ENCODE data around the gene OR2F2.

OR2F2 gene

DNA sequence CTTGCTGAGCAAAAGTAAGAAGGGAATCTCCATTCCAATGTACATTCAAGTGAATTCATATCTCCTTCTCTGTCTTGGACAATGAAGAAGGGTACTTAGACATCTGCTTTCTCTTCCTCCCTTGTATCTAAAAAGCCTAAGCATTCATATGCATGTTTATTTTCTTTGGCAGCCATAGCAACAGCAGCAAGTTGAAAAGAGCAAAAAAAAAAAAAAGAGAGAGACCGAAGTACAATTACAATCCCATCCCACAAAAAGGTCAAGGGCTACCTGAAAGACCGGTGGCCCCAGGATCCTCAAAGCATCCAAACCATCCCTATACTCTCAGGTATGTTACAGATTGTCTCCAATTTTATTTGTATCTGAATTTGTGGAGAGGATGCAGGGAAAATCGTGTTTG is 23.7 kb downstream of the OR2F2 start:
- Histone ChIP-seq H3K4me3 (no peak overlapping the region), H3K27ac (no peak overlapping the region), H3K36me3 (ENCODE audit: insufficient read depth, low read length) (no peaks in the 10 kb centered on the region), H3K9ac (ENCODE audit: insufficient read length) (no peak overlapping the region), H3K9me3 (ENCODE audit: low read depth, low read length) (no peaks in the 10 kb centered on the region)
- DNase-seq (ENCODE audit: low read depth, low spot score) = no peak
- TF ChIP-seq POLR2AphosphoS5 (IDR thresholded peaks at IDR 0.05; ENCODE audit: borderline replicate concordance, low read depth, low read length) (no peak), EZH2 (IDR thresholded peaks at IDR 0.05) (no peak), FOXP2 (optimal IDR thresholded peaks at IDR 0.05; ENCODE audit: control extremely low read depth, extremely low read length, insufficient read depth) (no peak)

DNA sequence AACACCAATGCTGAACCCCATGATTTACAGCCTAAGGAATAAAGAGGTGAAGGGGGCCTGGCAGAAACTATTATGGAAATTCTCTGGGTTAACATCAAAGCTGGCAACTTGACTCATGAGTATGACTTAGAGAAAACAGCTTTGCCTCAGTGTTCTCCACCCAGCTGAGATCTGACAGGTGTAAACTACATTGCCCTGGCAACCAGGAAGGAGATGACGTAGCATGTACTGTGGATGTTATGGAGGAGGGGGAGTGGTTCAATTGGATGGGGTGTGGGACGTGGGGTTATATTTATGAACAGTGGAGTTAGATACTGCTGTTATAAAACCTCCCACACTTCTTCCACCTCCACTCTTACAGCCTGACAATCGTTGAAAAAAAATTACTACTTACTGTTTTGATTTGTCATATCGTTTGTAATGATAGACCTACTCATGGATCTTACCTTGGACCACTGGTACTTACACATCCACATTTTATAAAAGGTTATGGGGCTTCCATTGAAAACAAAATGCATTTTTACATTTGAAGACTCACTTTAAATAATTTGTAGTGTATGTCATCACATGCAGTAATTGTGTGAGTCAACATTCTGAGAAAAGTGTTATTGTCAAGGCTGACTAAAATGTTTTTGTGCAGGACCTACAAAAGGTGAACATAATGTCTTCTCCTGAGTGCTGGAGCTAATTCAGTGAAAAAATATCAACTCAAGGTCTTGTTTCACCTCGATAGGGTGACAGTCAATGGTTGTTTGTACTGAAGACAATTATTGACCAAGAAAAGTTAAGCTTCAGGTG is 26.0 kb downstream of the OR2F2 start:
- DNase-seq (ENCODE audit: low read depth, low spot score) = no peak
- TF ChIP-seq EZH2 (IDR thresholded peaks at IDR 0.05) (no peak), FOXP2 (optimal IDR thresholded peaks at IDR 0.05; ENCODE audit: control extremely low read depth, extremely low read length, insufficient read depth) (no peak), POLR2AphosphoS5 (IDR thresholded peaks at IDR 0.05; ENCODE audit: borderline replicate concordance, low read depth, low read length) (no peak)
- no peak overlapping the region for H3K4me3 ChIP-seq
- H3K9me3 ChIP-seq (ENCODE audit: low read depth, low read length) = no peaks in the 10 kb centered on the region
- H3K27ac ChIP-seq = no peak overlapping the region
- no peak overlapping the region for H3K9ac ChIP-seq (ENCODE audit: insufficient read length)
- no peaks in the 10 kb centered on the region for H3K36me3 ChIP-seq (ENCODE audit: insufficient read depth, low read length)

DNA sequence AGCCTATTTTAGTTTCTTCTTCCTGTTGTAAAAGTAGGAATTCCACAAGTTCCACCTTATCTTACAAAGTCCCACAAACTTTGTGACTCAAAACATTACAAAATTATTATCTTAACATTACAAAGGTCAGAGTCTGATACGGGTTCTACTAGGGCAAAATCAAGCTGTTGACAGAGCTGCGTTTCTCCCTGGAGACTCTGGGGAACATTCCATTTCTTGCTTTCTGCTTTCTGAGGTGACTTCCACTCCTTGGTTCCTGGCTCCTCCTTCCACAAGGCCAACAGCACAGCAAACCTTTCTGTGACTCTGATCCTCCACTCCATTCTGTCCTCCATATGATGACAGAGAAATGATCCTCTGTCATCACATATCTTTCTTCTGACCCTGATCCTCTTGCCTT is 30.2 kb downstream of the OR2F2 start:
- Histone ChIP-seq H3K36me3 (ENCODE audit: insufficient read depth, low read length) (no peaks in the 10 kb centered on the region), H3K4me3 (no peak overlapping the region), H3K27ac (no peak overlapping the region), H3K9me3 (ENCODE audit: low read depth, low read length) (no peaks in the 10 kb centered on the region), H3K9ac (ENCODE audit: insufficient read length) (no peak overlapping the region)
- no peak for DNase-seq (ENCODE audit: low read depth, low spot score)
- TF ChIP-seq POLR2AphosphoS5 (IDR thresholded peaks at IDR 0.05; ENCODE audit: borderline replicate concordance, low read depth, low read length) (no peak), EZH2 (IDR thresholded peaks at IDR 0.05) (no peak), FOXP2 (optimal IDR thresholded peaks at IDR 0.05; ENCODE audit: control extremely low read depth, extremely low read length, insufficient read depth) (no peak)

DNA sequence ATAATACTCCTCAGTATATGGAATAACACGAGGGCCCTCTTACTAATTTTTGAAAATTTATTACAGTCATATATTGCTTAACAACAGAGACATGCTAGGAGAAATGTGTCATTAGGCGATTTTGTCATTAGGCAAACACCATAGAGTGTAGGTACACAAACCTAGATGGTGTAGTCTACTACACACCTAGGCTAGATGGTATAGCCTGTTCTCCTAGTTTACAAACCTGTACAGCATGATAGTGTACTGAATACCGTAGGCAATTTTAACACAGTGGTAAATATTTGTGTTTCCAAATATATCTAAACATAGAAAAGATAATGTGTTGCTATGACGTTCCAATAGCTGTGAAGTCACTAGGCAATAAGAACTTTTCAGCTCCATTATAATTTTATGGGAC is 32.4 kb downstream of the OR2F2 start:
- no peak for DNase-seq (ENCODE audit: low read depth, low spot score)
- Histone ChIP-seq H3K4me3 (no peak overlapping the region), H3K36me3 (ENCODE audit: insufficient read depth, low read length) (no peaks in the 10 kb centered on the region), H3K9me3 (ENCODE audit: low read depth, low read length) (no peaks in the 10 kb centered on the region), H3K9ac (ENCODE audit: insufficient read length) (no peak overlapping the region), H3K27ac (no peak overlapping the region)
- TF ChIP-seq POLR2AphosphoS5 (IDR thresholded peaks at IDR 0.05; ENCODE audit: borderline replicate concordance, low read depth, low read length) (no peak), FOXP2 (optimal IDR thresholded peaks at IDR 0.05; ENCODE audit: control extremely low read depth, extremely low read length, insufficient read depth) (no peak), EZH2 (IDR thresholded peaks at IDR 0.05) (no peak)

DNA sequence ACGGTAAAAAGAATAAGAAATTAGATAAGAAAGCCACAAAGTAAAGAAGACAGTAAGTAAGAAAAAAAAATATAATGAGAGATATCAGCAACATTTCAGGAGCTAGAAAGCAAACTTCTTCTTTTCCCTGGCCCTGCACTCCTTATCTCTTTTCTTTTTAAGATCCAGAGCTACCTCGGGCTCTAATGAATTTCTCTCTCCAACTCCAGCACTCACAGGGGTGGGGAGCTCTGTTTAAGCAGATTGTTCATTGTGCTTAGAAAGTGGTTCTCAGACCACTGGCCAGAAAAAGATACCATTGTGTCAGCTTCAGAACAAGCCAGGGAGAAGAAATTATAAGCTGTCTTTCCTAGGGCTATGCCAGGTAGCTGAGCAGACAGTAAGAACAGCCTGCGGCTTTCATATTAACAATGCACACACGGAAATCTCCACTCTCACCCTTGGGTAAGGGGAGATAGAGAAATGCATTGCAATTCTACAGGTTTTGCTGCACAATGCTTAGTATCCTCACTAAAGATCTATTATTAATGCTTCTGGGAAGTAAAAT is 38.9 kb downstream of the OR2F2 start:
- H3K9ac ChIP-seq (ENCODE audit: insufficient read length) = no peak overlapping the region
- no peak overlapping the region for H3K4me3 ChIP-seq
- TF ChIP-seq FOXP2 (optimal IDR thresholded peaks at IDR 0.05; ENCODE audit: control extremely low read depth, extremely low read length, insufficient read depth) (no peak), POLR2AphosphoS5 (IDR thresholded peaks at IDR 0.05; ENCODE audit: borderline replicate concordance, low read depth, low read length) (no peak), EZH2 (IDR thresholded peaks at IDR 0.05) (no peak)
- H3K36me3 ChIP-seq (ENCODE audit: insufficient read depth, low read length) = no peaks in the 10 kb centered on the region
- no peak for DNase-seq (ENCODE audit: low read depth, low spot score)
- no peak overlapping the region for H3K27ac ChIP-seq
- H3K9me3 ChIP-seq (ENCODE audit: low read depth, low read length) = no peaks in the 10 kb centered on the region

DNA sequence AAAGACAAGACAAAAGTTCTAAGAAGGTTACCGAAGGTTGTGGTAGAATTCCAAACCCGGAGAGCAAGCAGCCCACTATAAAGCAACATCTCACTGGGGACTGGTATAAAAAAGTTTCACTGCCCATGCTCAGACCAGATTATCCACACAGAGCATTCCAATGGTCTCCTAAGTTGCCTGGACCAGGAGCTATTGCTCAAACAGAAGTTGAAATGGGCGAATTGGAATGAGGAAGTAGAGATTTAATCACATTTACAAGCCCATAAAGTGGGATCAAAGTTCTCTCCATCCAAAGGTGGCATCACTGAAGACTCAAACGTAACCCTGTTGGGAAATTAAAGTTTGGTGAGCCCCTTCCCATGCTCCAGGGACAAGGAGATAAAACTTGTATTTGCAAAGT is 39.4 kb downstream of the OR2F2 start:
- TF ChIP-seq POLR2AphosphoS5 (IDR thresholded peaks at IDR 0.05; ENCODE audit: borderline replicate concordance, low read depth, low read length) = no peak
- TF ChIP-seq EZH2 (IDR thresholded peaks at IDR 0.05) = no peak
- no peak for TF ChIP-seq FOXP2 (optimal IDR thresholded peaks at IDR 0.05; ENCODE audit: control extremely low read depth, extremely low read length, insufficient read depth)
- no peaks in the 10 kb centered on the region for H3K9me3 ChIP-seq (ENCODE audit: low read depth, low read length)
- DNase-seq (ENCODE audit: low read depth, low spot score) = no peak
- H3K4me3 ChIP-seq = no peak overlapping the region
- no peak overlapping the region for H3K27ac ChIP-seq
- no peaks in the 10 kb centered on the region for H3K36me3 ChIP-seq (ENCODE audit: insufficient read depth, low read length)
- no peak overlapping the region for H3K9ac ChIP-seq (ENCODE audit: insufficient read length)

DNA sequence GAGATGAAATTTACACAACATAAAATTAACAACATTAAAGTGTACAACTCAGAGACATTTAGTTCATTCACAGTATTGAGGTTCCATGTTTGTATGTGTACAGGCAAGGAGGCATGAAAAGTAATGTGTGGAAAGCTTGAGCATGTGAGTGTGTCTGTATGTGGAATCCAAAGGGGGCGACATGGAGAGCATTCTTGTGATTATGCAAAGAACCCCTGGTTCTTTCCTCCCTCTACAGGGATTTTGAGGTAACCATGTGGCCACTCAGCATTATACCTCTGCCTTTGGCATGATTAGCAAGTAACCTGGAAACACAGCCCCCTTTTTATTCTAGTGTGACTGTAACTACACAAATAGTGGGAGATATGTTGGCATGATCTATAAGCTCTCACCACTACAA is 40.6 kb downstream of the OR2F2 start:
- no peak for DNase-seq (ENCODE audit: low read depth, low spot score)
- no peaks in the 10 kb centered on the region for H3K36me3 ChIP-seq (ENCODE audit: insufficient read depth, low read length)
- H3K9me3 ChIP-seq (ENCODE audit: low read depth, low read length) = no peaks in the 10 kb centered on the region
- no peak overlapping the region for H3K9ac ChIP-seq (ENCODE audit: insufficient read length)
- TF ChIP-seq EZH2 (IDR thresholded peaks at IDR 0.05) = no peak
- TF ChIP-seq POLR2AphosphoS5 (IDR thresholded peaks at IDR 0.05; ENCODE audit: borderline replicate concordance, low read depth, low read length) = no peak
- no peak for TF ChIP-seq FOXP2 (optimal IDR thresholded peaks at IDR 0.05; ENCODE audit: control extremely low read depth, extremely low read length, insufficient read depth)
- no peak overlapping the region for H3K4me3 ChIP-seq
- H3K27ac ChIP-seq = no peak overlapping the region

DNA sequence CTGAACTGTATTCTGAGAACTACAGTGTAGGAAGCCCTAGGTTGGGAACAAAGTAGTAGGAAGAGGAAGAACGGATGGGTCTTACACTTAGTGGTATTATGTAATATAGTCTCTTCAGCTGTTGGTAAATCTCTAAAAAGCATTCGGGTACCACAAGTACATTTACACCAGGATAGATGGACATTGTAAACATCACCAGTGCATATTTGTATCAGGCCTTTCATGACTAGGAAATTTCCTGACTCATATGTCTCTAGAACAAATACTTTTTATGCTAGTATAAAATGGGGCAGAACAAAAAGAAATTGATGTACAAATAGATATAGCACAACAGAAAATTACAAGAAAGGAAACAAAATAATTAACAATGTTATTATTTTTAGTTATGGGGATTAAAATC is 43.6 kb downstream of the OR2F2 start:
- no peaks in the 10 kb centered on the region for H3K36me3 ChIP-seq (ENCODE audit: insufficient read depth, low read length)
- no peak overlapping the region for H3K4me3 ChIP-seq
- TF ChIP-seq POLR2AphosphoS5 (IDR thresholded peaks at IDR 0.05; ENCODE audit: borderline replicate concordance, low read depth, low read length) (no peak), FOXP2 (optimal IDR thresholded peaks at IDR 0.05; ENCODE audit: control extremely low read depth, extremely low read length, insufficient read depth) (no peak), EZH2 (IDR thresholded peaks at IDR 0.05) (no peak)
- H3K9me3 ChIP-seq (ENCODE audit: low read depth, low read length) = no peaks in the 10 kb centered on the region
- H3K27ac ChIP-seq = no peak overlapping the region
- no peak for DNase-seq (ENCODE audit: low read depth, low spot score)
- no peak overlapping the region for H3K9ac ChIP-seq (ENCODE audit: insufficient read length)
